Neural progenitor cell (in vitro differentiated cells): ENCODE data around the gene DAPL1.

Experiments
- EZH2 ChIP-seq: fragments of 200-600 bp; sonication (generic); IDR thresholded peaks from 2 replicates; pipeline ENCODE4 v1.6.1; 2017; ENCODE audit warnings: antibody characterized with exemption, mild to moderate bottlenecking, moderate library complexity
- EZH2phosphoT487 ChIP-seq: fragments of 200-600 bp; sonication (generic); IDR thresholded peaks from 2 replicates; pipeline ENCODE4 v1.6.1; 2017; ENCODE audit warnings: antibody characterized with exemption
- TF ChIP-seq, protein P1 (sequence below): fragments of 200-600 bp; sonication (generic); IDR thresholded peaks from 2 replicates; pipeline ENCODE4 v1.5.1; 2017; ENCODE audit warnings: antibody characterized with exemption, mild to moderate bottlenecking

DNA sequence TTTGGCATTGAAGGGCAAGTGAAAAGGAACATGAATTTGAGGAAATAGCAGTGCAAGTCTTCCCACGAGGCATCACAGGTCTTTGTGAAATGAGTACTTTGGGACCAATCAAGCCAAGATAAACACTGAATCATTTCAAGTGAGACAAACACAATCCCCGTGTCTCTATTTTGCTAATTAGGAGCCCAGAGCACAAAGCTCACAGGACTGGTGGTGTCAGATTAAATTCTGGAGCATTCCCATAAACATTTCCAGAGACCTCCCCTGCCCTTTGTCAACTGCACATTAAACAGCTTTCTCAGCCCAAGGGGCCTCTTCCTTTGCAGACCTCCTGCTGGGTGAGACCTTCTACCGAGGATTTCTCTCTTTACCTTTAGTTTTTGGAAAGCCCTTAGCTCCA lies 50.7 kb downstream of the DAPL1 start:
- TF ChIP-seq, protein P1, sequence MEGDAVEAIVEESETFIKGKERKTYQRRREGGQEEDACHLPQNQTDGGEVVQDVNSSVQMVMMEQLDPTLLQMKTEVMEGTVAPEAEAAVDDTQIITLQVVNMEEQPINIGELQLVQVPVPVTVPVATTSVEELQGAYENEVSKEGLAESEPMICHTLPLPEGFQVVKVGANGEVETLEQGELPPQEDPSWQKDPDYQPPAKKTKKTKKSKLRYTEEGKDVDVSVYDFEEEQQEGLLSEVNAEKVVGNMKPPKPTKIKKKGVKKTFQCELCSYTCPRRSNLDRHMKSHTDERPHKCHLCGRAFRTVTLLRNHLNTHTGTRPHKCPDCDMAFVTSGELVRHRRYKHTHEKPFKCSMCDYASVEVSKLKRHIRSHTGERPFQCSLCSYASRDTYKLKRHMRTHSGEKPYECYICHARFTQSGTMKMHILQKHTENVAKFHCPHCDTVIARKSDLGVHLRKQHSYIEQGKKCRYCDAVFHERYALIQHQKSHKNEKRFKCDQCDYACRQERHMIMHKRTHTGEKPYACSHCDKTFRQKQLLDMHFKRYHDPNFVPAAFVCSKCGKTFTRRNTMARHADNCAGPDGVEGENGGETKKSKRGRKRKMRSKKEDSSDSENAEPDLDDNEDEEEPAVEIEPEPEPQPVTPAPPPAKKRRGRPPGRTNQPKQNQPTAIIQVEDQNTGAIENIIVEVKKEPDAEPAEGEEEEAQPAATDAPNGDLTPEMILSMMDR: no peak
- TF ChIP-seq EZH2: no peak
- no peak for TF ChIP-seq EZH2phosphoT487
